GM19324 (cell line): ENCODE results near the gene TAF1A.

Experiments used
- ATAC-seq: cut with Tn5 transposase; IDR thresholded peaks from one replicate; pipeline ENCODE4 v1.9.1; 2021; ENCODE audit warnings: mild to moderate bottlenecking, moderate library complexity; ENCODE audit not compliant: unreplicated experiment, low FRiP score

TAF1A gene

GRCh38 chr1:222600281-222600680 is 10.5 kb upstream of the TAF1A start:
- ATAC-seq, result no peak

GRCh38 chr1:222596696-222597095 is 7.0 kb upstream of the TAF1A start:
- ATAC-seq, result no peak

- no peak for ATAC-seq
Measured at GRCh38 chr1:222594789-222595188, 5.1 kb upstream of the TAF1A start.

- ATAC-seq, result no peak
Measured at GRCh38 chr1:222592171-222592570, 2.4 kb upstream of the TAF1A start.

- no peak for ATAC-seq
Measured at GRCh38 chr1:222588135-222588534, 1.6 kb downstream of the TAF1A start.

GRCh38 chr1:222586842-222587241 is 2.9 kb downstream of the TAF1A start:
- no peak for ATAC-seq

GRCh38 chr1:222583079-222583478 is 6.7 kb downstream of the TAF1A start:
- peak; percentile 94 for ATAC-seq

- ATAC-seq, result peak; percentile 49
Measured at GRCh38 chr1:222582099-222582774, 7.5 kb downstream of the TAF1A start.

- ATAC-seq, result no peak
Measured at GRCh38 chr1:222579316-222579715, 10.4 kb downstream of the TAF1A start.

GRCh38 chr1:222570837-222571236 is 18.9 kb downstream of the TAF1A start:
- no peak for ATAC-seq

GRCh38 chr1:222561656-222562055 is 28.1 kb downstream of the TAF1A start:
- ATAC-seq, result no peak

- no peak for ATAC-seq
Measured at GRCh38 chr1:222557574-222557973, 32.2 kb downstream of the TAF1A start.

GRCh38 chr1:222557148-222557547 is 32.6 kb downstream of the TAF1A start:
- no peak for ATAC-seq

GRCh38 chr1:222555992-222556615 is 33.6 kb downstream of the TAF1A start:
- no peak for ATAC-seq

- ATAC-seq, result no peak
Measured at GRCh38 chr1:222554177-222554576, 35.6 kb downstream of the TAF1A start.

- no peak for ATAC-seq
Measured at GRCh38 chr1:222552882-222553281, 36.9 kb downstream of the TAF1A start.

- ATAC-seq, result no peak
Measured at GRCh38 chr1:222547944-222548671, 41.6 kb downstream of the TAF1A start, which contains the start of gene HHIPL2. TSS of gene HHIPL2 (minus strand) at chr1:222548104. CDS start at chr1:222548044, 60 bp downstream.

- ATAC-seq, result no peak
Measured at GRCh38 chr1:222547260-222547614, 42.5 kb downstream of the TAF1A start.

GRCh38 chr1:222546548-222547259 is 43.0 kb downstream of the TAF1A start:
- ATAC-seq, result no peak

- ATAC-seq, result no peak
Measured at GRCh38 chr1:222546091-222546490, 43.6 kb downstream of the TAF1A start.

GRCh38 chr1:222543817-222544216 is 45.9 kb downstream of the TAF1A start:
- no peak for ATAC-seq
